Adrenal gland (tissue), 5 donors: Measurements from ENCODE around the gene SGSM1.

Experiments used
- CTCF ChIP-seq, 6 experiments: fragments of 450-650 bp in 4 of 6; fragments of 200-600 bp in 2 of 6; sonication (generic) in 1 of 6; IDR thresholded peaks; 1 replicate in 5 of 6; 2 replicates in 1 of 6; pipeline versions ENCODE4 v1.5.1 to v1.8.0; 2016 to 2021; ENCODE audit warnings: antibody characterized with exemption in 6 of 6, mild to moderate bottlenecking in 2 of 6, moderate library complexity in 1 of 6
- POLR2A ChIP-seq, 2 donors: fragments of 450-650 bp; IDR thresholded peaks; one replicate each; pipeline ENCODE4 v1.6.1; 2017; ENCODE audit warnings: antibody characterized with exemption in 2 of 2, mild to moderate bottlenecking in 2 of 2, moderate library complexity in 1 of 2
- donor health status: DM: no; HTN: no; CAD: no.

GRCh38 chr22:24878969-24879368 lies 73.0 kb downstream of the SGSM1 start:
- TF ChIP-seq CTCF (IDR thresholded peaks at IDR 0.05) (no peak), POLR2A (IDR thresholded peaks at IDR 0.05) (no peak)
